Measurements from ENCODE around the gene PAX8. TPM values are rescaled to one million over a fixed set of nuclear protein-coding genes. Genes with fewer than 3 reads are reported as not detected.

Gene PAX8
- total RNA-seq, 3 donors from 2014 or later = under 0.01 to 2.6 (median 1.0) TPM

DNA sequence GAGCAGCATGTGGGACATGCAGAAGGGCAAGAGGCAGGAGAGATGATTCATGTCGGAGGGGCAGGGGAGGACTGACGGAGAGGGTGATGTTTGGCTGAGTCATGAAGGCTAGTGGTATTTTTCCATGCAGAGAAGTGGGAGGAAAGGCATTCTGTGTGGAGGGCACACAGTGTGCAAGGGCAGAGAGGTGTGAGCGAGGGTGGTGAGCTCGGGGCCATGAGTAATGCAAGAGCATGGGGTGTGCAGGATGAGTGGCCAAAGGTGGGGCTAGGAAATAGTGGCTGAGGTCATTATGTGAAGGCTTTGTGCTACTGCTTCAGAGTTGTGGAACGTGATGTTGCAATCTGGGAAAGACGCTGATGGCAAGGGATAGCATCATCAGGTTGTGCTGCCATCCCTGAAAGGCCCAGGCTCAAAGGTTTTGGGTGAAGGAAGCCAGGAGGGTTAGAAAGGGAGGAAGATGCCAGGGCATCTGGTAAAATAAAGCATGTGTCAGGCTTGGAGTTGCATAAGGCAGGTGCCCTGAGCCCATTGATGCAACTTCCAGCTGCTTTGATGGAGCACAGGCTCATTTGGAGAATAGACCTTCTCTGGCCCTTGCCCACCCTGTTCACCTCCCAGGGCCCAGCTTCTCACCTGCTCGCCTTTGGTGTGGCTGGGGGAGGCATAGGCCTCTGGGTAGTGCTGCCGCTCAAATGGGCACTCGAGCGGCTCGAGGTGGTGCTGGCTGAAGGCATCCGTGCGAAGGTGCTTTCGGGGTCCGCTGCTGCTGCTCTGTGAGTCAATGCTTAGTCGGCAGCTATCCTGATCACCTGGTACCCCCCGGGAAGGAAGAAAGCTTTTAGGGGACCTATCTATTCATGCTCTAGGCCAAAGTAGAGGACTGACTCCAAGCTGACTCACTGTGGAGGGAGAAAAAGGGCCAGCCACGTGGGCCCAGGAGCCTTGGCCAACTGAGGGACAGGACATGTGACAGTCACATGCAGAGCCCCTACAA is 37.5 kb downstream of the PAX8 start:
- Histone ChIP-seq H3K36me3 (no peaks in the 10 kb centered on the region), H3K9me3 (no peaks in the 10 kb centered on the region), H3K27me3 (no peaks in the 10 kb centered on the region), H3K4me3 (no peak overlapping the region), H3K27ac (peak overlapping the region in 1 of 2 donors; percentile 59), H3K4me1 (peaks cover 0 to 11% of the 10 kb centered on the region in 2 donors)
- peak in 2 of 3 donors; percentile 43 to 89 for TF ChIP-seq POLR2AphosphoS5 (IDR thresholded peaks at IDR 0.05)
- TF ChIP-seq, protein P1, sequence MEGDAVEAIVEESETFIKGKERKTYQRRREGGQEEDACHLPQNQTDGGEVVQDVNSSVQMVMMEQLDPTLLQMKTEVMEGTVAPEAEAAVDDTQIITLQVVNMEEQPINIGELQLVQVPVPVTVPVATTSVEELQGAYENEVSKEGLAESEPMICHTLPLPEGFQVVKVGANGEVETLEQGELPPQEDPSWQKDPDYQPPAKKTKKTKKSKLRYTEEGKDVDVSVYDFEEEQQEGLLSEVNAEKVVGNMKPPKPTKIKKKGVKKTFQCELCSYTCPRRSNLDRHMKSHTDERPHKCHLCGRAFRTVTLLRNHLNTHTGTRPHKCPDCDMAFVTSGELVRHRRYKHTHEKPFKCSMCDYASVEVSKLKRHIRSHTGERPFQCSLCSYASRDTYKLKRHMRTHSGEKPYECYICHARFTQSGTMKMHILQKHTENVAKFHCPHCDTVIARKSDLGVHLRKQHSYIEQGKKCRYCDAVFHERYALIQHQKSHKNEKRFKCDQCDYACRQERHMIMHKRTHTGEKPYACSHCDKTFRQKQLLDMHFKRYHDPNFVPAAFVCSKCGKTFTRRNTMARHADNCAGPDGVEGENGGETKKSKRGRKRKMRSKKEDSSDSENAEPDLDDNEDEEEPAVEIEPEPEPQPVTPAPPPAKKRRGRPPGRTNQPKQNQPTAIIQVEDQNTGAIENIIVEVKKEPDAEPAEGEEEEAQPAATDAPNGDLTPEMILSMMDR (IDR thresholded peaks at IDR 0.05) = no peak
- DNase-seq (ENCODE audit: low spot score in 2 of 2) = peak in 1 of 2 donors; percentile 58
- intact Hi-C loops (cut with DNase I; ENCODE audit: low total_unique reads) = loop anchor here (10.0 kb wide), 1 partner anchor 134 kb away; no protein-coding TSS in a partner anchor

DNA sequence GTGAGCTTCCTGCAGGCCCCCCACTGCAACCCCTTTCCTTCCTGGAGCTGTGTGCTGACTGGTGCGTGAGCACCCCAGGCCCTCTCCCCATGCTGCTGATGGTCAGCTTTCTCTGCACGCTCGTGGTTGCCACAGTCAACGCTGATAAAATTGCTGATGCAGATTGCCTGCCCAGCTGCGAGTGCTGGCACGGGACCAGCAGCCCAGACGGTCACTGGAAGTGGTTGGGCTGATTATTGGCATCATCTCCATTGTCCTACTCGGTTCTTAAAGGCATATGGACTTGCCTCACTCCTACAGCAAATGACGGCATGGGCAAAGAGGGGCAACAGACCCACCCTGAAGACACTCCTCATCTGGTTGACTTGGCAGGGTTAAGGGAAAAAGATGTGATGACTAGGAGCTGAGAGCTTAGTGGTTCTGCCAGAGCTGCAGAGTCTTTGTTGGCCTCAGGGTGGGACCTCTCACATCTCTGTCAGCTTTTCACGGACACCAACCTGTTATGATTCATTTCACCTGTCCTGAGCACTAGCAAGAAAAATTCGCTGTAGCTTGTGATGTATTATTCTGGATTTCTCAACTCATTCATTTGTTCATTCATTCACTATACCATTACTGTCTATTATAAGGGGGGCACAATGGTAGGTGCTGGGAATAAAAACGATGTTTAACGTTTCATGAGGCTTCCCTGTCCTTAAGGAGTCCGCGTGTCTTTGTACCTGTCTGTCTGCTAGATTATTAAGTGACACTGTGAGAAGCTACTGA is 38.4 kb downstream of the PAX8 start:
- Histone ChIP-seq H3K36me3 (no peaks in the 10 kb centered on the region), H3K9me3 (no peaks in the 10 kb centered on the region), H3K27ac (no peak overlapping the region), H3K27me3 (no peaks in the 10 kb centered on the region), H3K4me1 (peaks cover 0 to 11% of the 10 kb centered on the region in 2 donors), H3K4me3 (no peak overlapping the region)
- DNase-seq (ENCODE audit: low spot score in 2 of 2) = peak; percentile 55 to 71
- TF ChIP-seq POLR2A (IDR thresholded peaks at IDR 0.05) (no peak), POLR2AphosphoS5 (IDR thresholded peaks at IDR 0.05) (peak in 2 of 3 donors; percentile 43 to 63)
- intact Hi-C loops (cut with DNase I; ENCODE audit: low total_unique reads) = loop anchor here (10.0 kb wide), 1 partner anchor 134 kb away; no protein-coding TSS in a partner anchor

DNA sequence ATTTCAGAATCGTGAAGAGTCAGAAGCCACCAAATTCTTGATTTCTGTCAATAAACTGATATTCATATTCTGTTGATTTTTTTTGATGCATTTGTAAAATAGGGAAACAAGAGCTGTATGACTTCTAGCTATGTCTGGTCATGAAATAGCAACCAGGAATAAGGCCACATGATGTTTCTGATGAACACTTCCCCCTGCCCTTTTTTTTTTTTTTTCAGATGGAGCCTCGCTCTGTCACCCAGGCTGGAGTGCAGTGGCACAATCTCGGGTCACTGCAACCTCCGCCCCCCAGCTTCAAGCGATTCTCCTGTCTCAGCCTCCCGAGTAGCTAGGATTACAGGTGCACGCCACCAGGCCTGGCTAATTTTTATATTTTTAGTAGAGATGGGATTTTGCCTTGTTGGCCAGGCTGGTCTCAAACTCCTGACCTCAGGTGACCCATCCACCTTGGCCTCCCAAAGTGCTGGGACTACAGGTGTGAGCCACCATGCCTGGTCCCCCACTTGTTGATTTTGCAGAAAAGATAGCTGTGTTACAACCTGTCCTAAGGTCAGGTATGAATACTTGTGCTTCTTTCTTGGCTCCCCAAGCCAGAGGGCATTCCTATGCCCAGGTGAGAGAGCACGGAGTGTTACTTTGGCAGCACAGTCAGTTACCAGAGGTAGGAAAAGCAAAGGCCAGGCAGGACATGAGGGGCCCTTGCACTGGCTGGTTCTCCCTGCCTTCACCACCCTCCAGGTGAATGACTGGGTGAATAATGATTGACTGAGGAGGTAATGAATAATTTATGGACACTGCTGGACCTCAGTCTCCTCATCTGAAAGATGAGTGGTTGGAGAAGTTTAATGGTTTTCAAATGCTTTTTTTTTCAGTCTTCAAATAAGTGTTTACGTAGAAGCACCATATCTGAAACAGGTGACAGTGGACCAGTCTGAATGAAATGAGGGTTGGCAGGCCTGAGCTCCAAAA is 39.6 kb downstream of the PAX8 start:
- H3K36me3 ChIP-seq = no peaks in the 10 kb centered on the region
- no peak overlapping the region for H3K4me3 ChIP-seq
- no peaks in the 10 kb centered on the region for H3K27me3 ChIP-seq
- H3K27ac ChIP-seq = peak overlapping the region in 1 of 2 donors; percentile 30
- H3K4me1 ChIP-seq = peaks cover 0 to 11% of the 10 kb centered on the region in 2 donors
- TF ChIP-seq, protein P1 (IDR thresholded peaks at IDR 0.05) = no peak
- TF ChIP-seq POLR2A (IDR thresholded peaks at IDR 0.05) (no peak), POLR2AphosphoS5 (IDR thresholded peaks at IDR 0.05) (no peak)
- intact Hi-C loops (cut with DNase I; ENCODE audit: low total_unique reads) = no loop called here
- DNase-seq (ENCODE audit: low spot score in 2 of 2) = no peak
- H3K9me3 ChIP-seq = no peaks in the 10 kb centered on the region

DNA sequence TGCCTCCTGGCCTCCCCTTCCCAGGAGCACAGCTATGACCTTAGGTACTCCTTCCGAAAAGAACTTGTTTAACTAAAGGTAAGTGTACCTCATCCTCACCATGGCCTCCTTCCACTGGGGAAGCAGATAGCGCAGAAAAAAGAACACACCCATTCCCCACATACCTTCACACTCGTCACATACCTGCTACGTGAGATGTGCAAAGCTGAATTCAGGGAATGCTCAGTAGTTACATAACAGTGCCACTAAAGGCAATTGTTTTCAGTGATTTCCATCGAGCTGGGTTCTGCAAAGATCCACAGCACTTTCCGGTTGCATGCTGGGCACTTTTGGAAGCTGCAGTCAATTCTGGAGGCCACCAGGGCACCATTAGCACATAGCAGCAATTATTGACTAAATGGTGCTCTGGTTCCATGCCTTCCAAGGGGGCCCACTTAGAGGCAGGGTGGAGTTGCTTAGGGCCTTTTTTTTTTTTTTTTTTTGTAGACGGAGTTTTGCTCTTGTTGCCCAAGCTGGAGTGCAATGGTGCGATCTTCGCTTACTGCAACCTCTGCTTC is 41.0 kb downstream of the PAX8 start:
- Histone ChIP-seq H3K27ac (no peak overlapping the region), H3K9me3 (no peaks in the 10 kb centered on the region), H3K4me1 (peaks cover 0 to 11% of the 10 kb centered on the region in 2 donors), H3K36me3 (no peaks in the 10 kb centered on the region), H3K4me3 (no peak overlapping the region), H3K27me3 (no peaks in the 10 kb centered on the region)
- DNase-seq (ENCODE audit: low spot score in 2 of 2) = no peak
- intact Hi-C loops (cut with DNase I; ENCODE audit: low total_unique reads) = no loop called here
- TF ChIP-seq, protein P1 (IDR thresholded peaks at IDR 0.05) = no peak
- TF ChIP-seq POLR2AphosphoS5 (IDR thresholded peaks at IDR 0.05) (no peak), POLR2A (IDR thresholded peaks at IDR 0.05) (no peak)
